SK-N-SH treated with all-trans-retinoic acid at 6 μM for 48 hours (cell line): Measurements from ENCODE around the gene KIRREL3.

Experiments used
- ATAC-seq: fragments of 200-7000 bp; cut with Tn5 transposase; 3 replicates; pipeline ENCODE4 v1.9.1; 2020; ENCODE audit warnings: mild to moderate bottlenecking, moderate library complexity
- ARNTL ChIP-seq: fragments of 450-650 bp; formaldehyde crosslinking; IDR thresholded peaks from 2 replicates; pipeline ENCODE4 v1.5.0; 2020; ENCODE audit warnings: low read depth, mild to moderate bottlenecking, moderate library complexity, borderline replicate concordance
- BACH2 ChIP-seq: fragments of 250-450 bp; sonication (Bioruptor Pico); IDR thresholded peaks from 2 replicates; pipeline ENCODE4 v1.9.0; 2021; ENCODE audit warnings: mild to moderate bottlenecking, borderline replicate concordance
- CSDC2 ChIP-seq: fragments of 250-450 bp; sonication (Bioruptor Pico); IDR thresholded peaks from 2 replicates; pipeline ENCODE4 v1.5.0; 2020; ENCODE audit warnings: mild to moderate bottlenecking, moderate library complexity
- ESRRG ChIP-seq: fragments of 250-450 bp; sonication (Bioruptor Pico); IDR thresholded peaks from 2 replicates; pipeline ENCODE4 v1.6.1; 2021; ENCODE audit warnings: mild to moderate bottlenecking
- GLIS3 ChIP-seq: fragments of 250-450 bp; sonication (Bioruptor Pico); IDR thresholded peaks from 2 replicates; pipeline ENCODE4 v1.5.0; 2020; ENCODE audit warnings: mild to moderate bottlenecking, moderate library complexity
- ISL1 ChIP-seq: fragments of 250-450 bp; sonication (Bioruptor Pico); IDR thresholded peaks from 2 replicates; pipeline ENCODE4 v2.1.2; 2022; ENCODE audit warnings: mild to moderate bottlenecking, moderate library complexity
- OSR1 ChIP-seq: fragments of 250-450 bp; sonication (Bioruptor Pico); IDR thresholded peaks from 2 replicates; pipeline ENCODE4 v1.8.0; 2022; ENCODE audit warnings: moderate library complexity, mild to moderate bottlenecking, inconsistent platforms
- PATZ1 ChIP-seq: fragments of 250-450 bp; sonication (Bioruptor Pico); IDR thresholded peaks from 2 replicates; pipeline ENCODE4 v1.8.0; 2020; ENCODE audit warnings: mild to moderate bottlenecking, moderate library complexity, borderline replicate concordance
- PPARA ChIP-seq: fragments of 250-450 bp; sonication (Bioruptor Pico); IDR thresholded peaks from 2 replicates; pipeline ENCODE4 v1.5.0; 2020; ENCODE audit warnings: mild to moderate bottlenecking, borderline replicate concordance
- RARB ChIP-seq: fragments of 250-450 bp; sonication (Bioruptor Pico); IDR thresholded peaks from 2 replicates; pipeline ENCODE4 v1.8.0; 2021; ENCODE audit warnings: mild to moderate bottlenecking, moderate library complexity
- SNAI2 ChIP-seq: fragments of 250-450 bp; sonication (Bioruptor Pico); IDR thresholded peaks from 2 replicates; pipeline ENCODE4 v1.5.0; 2020; ENCODE audit warnings: mild to moderate bottlenecking, moderate library complexity
- TCF4 ChIP-seq: fragments of 250-450 bp; sonication (Bioruptor Pico); IDR thresholded peaks from 2 replicates; pipeline ENCODE4 v1.8.0; 2021; ENCODE audit warnings: mild to moderate bottlenecking, moderate library complexity, borderline replicate concordance
- TOX ChIP-seq: fragments of 250-450 bp; sonication (Bioruptor Pico); IDR thresholded peaks from 2 replicates; pipeline ENCODE4 v1.8.0; 2021; ENCODE audit warnings: mild to moderate bottlenecking, moderate library complexity, borderline replicate concordance
- TSHZ2 ChIP-seq: fragments of 250-450 bp; sonication (Bioruptor Pico); IDR thresholded peaks from 2 replicates; pipeline ENCODE4 v1.5.0; 2020; ENCODE audit warnings: mild to moderate bottlenecking, moderate library complexity
- ZC3H10 ChIP-seq: fragments of 250-450 bp; sonication (Bioruptor Pico); IDR thresholded peaks from 2 replicates; pipeline ENCODE4 v1.5.1; 2021; ENCODE audit warnings: mild to moderate bottlenecking, moderate library complexity
- ZFP3 ChIP-seq: fragments of 250-450 bp; sonication (Bioruptor Pico); IDR thresholded peaks from 2 replicates; pipeline ENCODE4 v1.5.0; 2020; ENCODE audit warnings: mild to moderate bottlenecking, moderate library complexity
- ZFP30 ChIP-seq: fragments of 450-650 bp; formaldehyde crosslinking; IDR thresholded peaks from 2 replicates; pipeline ENCODE4 v1.5.0; 2022; ENCODE audit warnings: mild to moderate bottlenecking, moderate library complexity
- ZNF565 ChIP-seq: fragments of 450-650 bp; formaldehyde crosslinking; conservative IDR thresholded peaks from 2 replicates; pipeline ENCODE4 v1.5.0; 2020; ENCODE audit warnings: low read depth, mild to moderate bottlenecking, moderate library complexity
- ZNF70 ChIP-seq: fragments of 450-650 bp; formaldehyde crosslinking; IDR thresholded peaks from 2 replicates; pipeline ENCODE4 v1.5.0; 2020; ENCODE audit warnings: mild to moderate bottlenecking, moderate library complexity
- ZNF8 ChIP-seq: fragments of 450-650 bp; formaldehyde crosslinking; IDR thresholded peaks from 2 replicates; pipeline ENCODE4 v1.5.0; 2020; ENCODE audit warnings: mild to moderate bottlenecking, moderate library complexity
- TF ChIP-seq, protein P1 (sequence below): fragments of 250-450 bp; sonication (Bioruptor Pico); IDR thresholded peaks from 2 replicates; pipeline ENCODE4 v1.8.0; 2021; ENCODE audit warnings: low read depth, mild to moderate bottlenecking, moderate library complexity, borderline replicate concordance
- TF ChIP-seq, protein P2 (sequence below): fragments of 250-450 bp; sonication (Bioruptor Pico); IDR thresholded peaks from 2 replicates; pipeline ENCODE4 v1.5.1; 2020; ENCODE audit warnings: low read depth, mild to moderate bottlenecking, moderate library complexity
- TF ChIP-seq, protein P3 (sequence below): fragments of 250-450 bp; sonication (Bioruptor Pico); IDR thresholded peaks from 2 replicates; pipeline ENCODE4 v1.5.1; 2021; ENCODE audit warnings: mild to moderate bottlenecking, moderate library complexity

KIRREL3 gene

DNA sequence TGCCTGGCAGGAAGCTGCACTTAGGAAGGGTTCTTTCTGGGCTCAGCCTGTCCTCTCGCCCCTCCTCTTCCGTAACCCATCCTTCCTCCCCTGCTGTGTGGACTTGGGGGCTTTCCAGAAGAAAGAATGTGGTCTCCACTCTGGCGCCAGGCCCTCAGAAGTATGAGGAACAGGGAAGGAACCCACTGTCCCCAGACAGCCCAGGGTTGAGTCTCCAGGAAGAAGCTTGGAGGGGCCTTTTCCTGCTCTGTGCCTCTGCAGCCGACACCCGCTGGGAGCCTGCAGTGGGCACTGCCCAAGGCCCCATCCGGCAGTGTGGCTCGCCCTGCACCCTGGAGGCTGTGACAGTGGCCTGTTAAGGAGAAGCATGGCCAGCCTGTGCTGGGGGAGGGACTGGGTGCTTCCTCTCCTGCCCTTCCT, 532.5 kb downstream of the KIRREL3 start (continued):
- TF ChIP-seq, protein P1, sequence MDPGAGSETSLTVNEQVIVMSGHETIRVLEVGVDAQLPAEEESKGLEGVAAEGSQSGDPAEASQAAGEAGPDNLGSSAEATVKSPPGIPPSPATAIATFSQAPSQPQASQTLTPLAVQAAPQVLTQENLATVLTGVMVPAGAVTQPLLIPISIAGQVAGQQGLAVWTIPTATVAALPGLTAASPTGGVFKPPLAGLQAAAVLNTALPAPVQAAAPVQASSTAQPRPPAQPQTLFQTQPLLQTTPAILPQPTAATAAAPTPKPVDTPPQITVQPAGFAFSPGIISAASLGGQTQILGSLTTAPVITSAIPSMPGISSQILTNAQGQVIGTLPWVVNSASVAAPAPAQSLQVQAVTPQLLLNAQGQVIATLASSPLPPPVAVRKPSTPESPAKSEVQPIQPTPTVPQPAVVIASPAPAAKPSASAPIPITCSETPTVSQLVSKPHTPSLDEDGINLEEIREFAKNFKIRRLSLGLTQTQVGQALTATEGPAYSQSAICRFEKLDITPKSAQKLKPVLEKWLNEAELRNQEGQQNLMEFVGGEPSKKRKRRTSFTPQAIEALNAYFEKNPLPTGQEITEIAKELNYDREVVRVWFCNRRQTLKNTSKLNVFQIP (CRISPR knock-in tag), result no peak
- TF ChIP-seq RARB (CRISPR knock-in tag) (no peak), ISL1 (CRISPR knock-in tag) (no peak)
- TF ChIP-seq, all 23 proteins: peak for 0

GRCh38 chr11:126467471-126467870, 533.1 kb downstream of the KIRREL3 start:
- TF ChIP-seq ZFP3 (no peak), RARB (CRISPR knock-in tag) (no peak), ARNTL (CRISPR knock-in tag) (no peak), SNAI2 (CRISPR knock-in tag) (no peak), ZNF8 (no peak), PATZ1 (CRISPR knock-in tag) (no peak), TCF4 (no peak), ZFP30 (no peak), TOX (no peak), BACH2 (no peak), ZC3H10 (no peak), ISL1 (CRISPR knock-in tag) (no peak), OSR1 (CRISPR knock-in tag) (no peak), GLIS3 (no peak), TSHZ2 (no peak), CSDC2 (no peak), PPARA (no peak)
- TF ChIP-seq, protein P2, sequence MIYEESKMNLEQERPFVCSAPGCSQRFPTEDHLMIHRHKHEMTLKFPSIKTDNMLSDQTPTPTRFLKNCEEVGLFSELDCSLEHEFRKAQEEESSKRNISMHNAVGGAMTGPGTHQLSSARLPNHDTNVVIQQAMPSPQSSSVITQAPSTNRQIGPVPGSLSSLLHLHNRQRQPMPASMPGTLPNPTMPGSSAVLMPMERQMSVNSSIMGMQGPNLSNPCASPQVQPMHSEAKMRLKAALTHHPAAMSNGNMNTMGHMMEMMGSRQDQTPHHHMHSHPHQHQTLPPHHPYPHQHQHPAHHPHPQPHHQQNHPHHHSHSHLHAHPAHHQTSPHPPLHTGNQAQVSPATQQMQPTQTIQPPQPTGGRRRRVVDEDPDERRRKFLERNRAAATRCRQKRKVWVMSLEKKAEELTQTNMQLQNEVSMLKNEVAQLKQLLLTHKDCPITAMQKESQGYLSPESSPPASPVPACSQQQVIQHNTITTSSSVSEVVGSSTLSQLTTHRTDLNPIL, result no peak
- TF ChIP-seq, protein P3, sequence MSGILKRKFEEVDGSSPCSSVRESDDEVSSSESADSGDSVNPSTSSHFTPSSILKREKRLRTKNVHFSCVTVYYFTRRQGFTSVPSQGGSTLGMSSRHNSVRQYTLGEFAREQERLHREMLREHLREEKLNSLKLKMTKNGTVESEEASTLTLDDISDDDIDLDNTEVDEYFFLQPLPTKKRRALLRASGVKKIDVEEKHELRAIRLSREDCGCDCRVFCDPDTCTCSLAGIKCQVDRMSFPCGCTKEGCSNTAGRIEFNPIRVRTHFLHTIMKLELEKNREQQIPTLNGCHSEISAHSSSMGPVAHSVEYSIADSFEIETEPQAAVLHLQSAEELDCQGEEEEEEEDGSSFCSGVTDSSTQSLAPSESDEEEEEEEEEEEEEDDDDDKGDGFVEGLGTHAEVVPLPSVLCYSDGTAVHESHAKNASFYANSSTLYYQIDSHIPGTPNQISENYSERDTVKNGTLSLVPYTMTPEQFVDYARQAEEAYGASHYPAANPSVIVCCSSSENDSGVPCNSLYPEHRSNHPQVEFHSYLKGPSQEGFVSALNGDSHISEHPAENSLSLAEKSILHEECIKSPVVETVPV, result no peak
- TF ChIP-seq, protein P1 (CRISPR knock-in tag), result no peak
- ATAC-seq, result no peak

GRCh38 chr11:126467046-126467370, 533.6 kb downstream of the KIRREL3 start:
- ATAC-seq, result no peak
- TF ChIP-seq RARB (CRISPR knock-in tag), result no peak
- no peak for TF ChIP-seq ARNTL (CRISPR knock-in tag)
- TF ChIP-seq, protein P1 (CRISPR knock-in tag), result no peak
- TF ChIP-seq ZC3H10, result no peak
- TF ChIP-seq ISL1 (CRISPR knock-in tag), result no peak
- TF ChIP-seq, protein P2, result no peak
- no peak for TF ChIP-seq TSHZ2
- no peak for TF ChIP-seq ZNF565 (CRISPR knock-in tag)
- no peak for TF ChIP-seq ESRRG (CRISPR knock-in tag)
- TF ChIP-seq ZNF70 (CRISPR knock-in tag), result no peak
- TF ChIP-seq PPARA, result no peak
